ENCODE results near the gene POLR1F.
"Not testable (repeated sequence)": the region's sequence is repeated elsewhere in the genome, so short reads cannot be mapped to it uniquely, and the experiment has no call there.

POLR1F gene, protein sequence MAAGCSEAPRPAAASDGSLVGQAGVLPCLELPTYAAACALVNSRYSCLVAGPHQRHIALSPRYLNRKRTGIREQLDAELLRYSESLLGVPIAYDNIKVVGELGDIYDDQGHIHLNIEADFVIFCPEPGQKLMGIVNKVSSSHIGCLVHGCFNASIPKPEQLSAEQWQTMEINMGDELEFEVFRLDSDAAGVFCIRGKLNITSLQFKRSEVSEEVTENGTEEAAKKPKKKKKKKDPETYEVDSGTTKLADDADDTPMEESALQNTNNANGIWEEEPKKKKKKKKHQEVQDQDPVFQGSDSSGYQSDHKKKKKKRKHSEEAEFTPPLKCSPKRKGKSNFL

DNA sequence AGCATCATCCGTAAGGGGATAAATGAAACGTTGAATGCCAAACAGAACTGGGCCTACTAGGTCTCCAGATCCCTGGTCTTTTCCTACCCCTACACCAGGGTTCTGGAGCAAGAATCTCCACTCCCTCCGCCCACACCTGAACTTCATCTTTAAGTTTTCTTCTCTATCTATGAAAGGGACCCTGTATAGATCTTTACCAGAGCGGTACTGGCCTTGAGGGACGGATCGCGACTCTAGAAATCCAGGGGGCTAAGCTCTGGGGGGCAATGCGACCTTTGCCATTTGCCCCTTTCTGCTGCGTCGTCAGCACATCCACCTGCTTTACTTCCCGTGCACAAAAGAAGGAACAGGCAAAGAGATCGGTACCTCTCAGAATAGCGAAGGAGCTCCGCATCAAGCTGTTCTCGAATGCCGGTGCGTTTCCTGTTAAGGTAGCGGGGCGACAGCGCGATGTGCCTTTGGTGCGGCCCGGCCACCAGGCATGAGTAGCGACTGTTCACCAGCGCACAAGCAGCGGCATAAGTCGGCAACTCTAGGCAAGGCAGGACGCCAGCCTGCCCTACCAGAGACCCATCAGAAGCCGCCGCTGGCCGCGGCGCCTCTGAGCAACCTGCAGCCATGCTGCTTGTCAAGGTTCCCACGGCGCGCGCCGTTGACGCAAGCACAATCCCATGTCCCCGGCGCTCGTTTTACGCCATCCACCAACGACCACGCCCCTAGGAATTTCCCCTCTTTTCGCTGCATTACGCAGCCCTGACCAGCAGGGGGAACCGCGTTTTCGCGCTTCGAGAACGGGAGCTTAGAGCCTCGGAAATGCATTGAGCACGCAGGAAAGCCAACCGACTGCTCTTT is at the start of gene POLR1F:
POLR1F (minus strand) TSS at position 641 of the 852 bp plus-strand sequence; CDS start at position 620, 21 bp downstream.
- DNase-seq: peak; percentile 65 to 80

DNA sequence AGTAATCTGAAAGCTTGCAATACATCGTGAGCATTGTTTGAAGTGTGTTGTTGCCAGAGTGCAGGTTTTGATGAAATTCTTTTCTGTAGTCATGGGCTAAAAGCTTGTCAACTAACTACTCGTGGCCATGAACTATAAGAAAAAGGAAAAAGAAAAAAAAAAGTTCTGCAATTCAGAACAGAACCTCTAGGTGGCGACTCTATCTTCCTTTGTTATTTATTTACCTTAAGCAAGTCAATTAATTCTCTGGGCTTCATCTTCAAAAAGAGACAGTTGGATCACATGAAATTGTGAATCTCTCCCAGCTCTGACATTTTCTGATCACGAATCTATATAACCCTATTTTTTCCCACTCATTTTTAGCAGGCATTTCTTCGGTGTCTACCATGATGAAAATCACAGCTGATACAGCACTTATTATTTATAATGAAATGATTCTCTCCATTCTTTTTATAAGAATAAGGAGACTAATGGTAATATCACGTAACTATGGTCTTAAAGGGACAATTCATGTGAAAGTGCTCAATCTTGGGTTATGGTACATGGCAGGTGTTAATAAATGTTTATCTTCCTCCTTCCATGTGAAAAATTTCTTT is 45.8 kb upstream of the POLR1F start:
- peak; percentile 20 to 30 for DNase-seq

DNA sequence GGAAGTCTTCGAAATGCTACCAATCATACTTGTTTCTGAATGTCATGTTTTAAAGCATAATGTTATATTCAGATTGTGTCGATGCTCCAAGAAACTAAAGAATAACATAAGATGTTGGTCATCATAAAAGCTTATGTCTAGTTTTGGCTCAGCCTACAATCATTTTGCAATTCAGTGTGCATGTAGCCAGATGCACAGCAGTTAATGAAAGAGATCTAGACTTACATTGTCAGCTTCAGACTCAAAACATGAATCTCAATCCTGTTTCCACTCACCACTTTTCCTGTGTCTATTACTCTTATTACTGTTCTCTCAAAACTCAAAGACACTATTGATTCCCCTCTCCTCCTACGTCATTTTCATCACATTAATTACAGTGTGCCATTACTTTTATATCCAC is 43.2 kb upstream of the POLR1F start:
- no peak for DNase-seq

DNA sequence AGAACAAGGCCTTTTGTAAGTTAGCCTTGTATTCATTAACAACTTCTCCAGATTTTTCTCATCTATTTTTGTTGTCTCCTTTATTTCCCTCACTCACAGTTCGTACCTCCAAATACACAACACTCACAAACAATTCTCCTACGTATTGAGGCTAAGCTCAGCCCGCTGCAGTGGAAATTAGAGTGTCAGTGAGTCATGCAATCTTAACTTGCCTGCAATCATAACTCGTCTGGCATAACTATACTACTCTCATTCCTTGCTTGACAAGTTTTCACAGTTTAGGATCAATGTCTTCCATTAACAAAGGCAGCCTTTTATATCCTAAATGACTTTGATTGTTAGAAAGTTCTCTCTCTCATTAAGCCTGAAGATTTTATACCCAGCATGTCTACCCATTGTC is 40.8 kb upstream of the POLR1F start:
- no peak for DNase-seq

DNA sequence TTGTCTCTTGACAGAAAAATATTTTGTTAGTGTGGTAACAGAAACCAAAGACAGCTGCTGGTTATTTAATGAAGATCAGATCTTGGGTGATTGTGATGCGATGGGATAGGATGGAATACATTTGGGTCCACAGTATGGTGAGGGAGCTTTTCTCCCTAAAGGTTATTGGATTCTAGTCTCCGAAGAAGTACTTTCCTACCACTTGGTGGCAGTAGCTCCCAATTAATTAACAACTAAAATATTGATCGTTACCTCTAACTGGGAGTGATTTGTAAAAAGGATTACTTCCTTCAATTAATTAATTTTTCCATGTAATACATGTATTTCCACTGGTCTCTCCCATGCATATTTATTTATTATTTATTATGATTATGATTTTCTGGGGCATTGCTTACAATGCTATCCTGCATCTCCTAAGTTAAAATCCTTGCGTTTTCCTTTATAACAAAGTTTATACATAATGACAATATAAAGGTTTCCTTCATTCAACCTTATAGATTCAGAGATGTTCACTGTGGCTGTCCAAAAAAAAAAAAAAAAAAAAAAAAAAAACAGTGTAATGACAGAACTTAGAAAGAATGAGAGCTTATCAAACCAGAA is 39.0 kb upstream of the POLR1F start:
- peak; percentile 12 to 30 for DNase-seq

DNA sequence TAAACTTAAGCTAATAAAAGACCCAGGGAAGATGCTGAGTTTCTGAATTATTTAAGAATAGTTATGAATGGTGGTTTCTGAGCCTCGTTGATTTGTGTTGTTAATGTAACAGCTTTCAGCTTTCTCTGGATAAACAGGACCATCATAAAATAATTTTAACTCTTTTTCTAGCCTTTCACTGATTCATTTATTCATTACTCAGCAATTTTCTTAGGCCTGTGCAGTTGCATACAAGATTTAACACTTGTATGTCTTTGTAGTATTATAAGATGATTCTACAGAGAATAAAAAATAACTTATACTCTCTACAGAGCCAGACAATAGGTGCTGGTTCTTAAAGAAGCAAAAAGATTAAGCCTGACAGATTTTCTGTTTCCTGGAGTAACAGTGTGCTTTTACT is 35.2 kb upstream of the POLR1F start:
- no peak for DNase-seq

DNA sequence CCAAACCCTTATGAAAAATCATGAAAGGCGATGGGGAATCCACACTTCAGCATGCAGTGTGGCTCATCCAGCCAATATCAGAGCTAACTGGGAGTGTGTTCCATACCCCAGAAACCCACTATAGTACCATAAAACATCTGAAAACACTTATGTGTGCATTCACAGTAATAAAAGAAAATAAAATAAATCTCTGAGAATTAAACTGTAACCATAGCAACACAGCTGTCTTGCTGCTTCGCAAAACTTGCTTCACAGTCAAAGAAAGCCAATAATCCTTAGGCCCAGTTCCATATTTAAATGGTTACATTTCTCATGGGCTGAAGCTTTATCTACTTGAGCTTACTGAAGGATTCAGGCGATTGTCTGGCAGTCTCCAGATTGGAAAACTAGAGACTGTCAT is 19.9 kb upstream of the POLR1F start:
- no peak for DNase-seq

DNA sequence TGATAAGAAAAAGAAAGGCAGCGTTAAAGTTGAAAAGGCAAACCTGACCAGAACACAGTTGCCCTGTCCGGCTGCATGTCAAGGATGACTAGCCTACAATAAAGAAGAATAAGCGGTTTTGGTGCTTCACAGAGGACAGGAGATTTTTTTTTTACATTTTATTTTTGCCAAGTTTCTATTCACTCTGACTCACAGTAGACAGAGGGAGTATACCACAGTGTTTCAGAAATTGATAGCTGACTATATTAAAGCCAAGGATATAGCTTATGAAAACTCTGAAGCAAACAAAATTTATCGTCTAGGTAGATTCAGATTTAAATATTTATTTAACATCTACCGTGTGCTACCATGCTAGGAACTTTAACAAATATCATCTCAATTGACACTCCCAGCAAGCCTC is 16.9 kb upstream of the POLR1F start:
- no peak for DNase-seq

DNA sequence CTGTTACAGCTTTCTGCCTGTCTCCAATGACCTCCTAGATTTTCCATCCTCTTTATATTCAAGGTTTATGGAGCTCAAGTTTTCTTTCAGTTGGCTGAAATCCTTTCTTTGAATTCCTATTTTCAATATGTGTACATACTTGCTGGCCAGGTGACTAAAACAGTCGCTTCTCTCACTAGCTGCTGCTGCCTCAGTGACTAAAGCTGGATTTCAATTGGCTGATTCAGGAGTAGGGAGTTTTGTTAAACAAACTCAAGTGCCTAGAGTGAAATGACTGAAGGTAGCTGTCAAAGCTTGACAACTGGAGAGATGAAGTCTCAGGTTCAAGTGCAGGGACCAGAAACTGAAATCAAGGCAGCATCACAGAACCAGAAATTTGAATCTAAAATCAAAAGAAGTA is 6.7 kb upstream of the POLR1F start:
- no peak for DNase-seq

DNA sequence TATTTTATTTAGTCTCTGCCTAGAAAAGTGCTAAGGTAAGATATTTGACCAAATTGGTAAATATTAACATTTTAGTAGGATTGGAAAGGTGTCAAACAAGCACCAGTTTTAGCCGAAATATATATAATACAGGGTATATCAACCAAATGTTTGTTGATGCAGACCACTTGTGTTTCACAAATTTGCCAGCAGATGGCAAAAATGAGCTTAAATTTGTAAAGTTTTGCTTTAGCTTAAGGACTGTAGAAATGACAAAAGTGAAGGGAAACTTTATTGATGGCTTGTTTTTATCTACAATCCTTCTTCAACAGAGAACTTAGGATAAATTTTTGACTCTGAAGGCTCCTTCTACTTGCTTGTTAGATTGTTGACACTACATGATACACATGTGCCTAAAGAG is 4.8 kb upstream of the POLR1F start:
- DNase-seq: peak; percentile 5 to 47

DNA sequence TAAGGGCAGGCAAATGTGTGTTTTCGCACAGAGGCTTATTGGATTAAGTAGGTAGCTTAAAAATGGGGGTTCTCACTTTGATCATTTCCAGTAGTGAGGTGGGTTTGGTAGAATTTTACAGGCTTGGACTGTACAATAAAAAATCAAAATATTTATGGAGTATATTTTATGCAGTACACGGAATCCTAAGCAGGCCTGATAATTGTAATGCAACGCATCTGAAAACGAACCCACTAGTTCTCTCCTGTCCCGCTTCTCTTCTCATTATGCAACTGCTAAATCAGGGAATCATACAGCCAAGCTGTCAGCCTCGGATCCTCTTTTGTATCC is 377 bp upstream of the POLR1F start:
- DNase-seq: no peak

DNA sequence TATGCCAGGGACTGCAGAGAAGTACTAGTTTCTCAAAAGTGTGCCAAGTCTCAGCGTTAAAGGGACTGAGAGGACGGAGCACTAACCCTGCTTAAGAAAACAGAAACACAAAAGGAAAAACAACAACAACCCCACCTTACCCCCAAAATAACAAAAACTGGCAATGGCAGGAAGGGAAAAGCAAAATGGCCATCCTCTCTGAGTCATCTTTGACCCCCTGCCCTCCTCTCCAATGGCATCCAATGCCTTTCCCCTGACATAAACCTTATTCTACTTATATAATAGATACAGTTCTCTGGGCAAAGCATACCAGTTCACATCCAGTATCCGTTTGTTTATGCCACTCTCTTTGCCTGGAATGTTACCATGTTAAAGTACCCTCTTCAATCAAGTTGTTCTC is 1.6 kb downstream of the POLR1F start:
- DNase-seq: no peak

DNA sequence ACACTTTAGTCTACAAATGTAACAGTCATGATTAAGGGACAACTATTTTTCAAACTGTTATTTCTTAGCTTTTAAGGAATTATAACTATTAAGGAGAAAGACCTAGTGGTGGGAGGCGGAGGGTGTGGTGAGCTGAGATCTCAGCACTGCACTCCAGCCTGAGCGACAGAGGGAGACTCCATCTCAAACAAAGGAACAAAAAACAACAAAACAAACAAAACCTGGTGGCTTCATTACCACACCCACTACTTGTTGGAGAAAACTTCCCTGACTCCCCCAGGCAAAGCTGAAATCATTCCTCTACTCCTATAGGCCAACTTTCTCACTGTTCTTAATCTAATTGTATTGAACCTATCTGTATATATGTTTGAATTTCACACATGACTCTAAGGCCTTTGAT is 3.2 kb downstream of the POLR1F start:
- no peak for DNase-seq

DNA sequence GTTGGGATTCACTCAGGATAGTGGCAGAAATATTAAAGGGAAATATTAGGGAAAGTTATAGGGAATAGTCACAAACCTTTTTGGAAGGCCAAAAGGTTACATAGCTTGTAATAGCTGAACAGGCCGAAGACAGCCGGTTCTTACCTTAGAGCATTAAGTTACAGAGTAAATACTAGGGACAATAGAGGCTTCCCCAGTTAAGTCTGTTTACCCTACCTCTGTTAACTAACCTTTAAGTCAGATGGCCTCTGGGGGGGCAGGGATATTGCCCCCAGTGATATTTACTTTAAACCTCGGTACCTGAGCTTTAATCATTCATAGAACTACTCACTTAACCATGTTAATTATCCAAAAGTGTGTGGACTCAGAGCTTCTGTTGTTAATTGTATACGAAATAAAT is 7.4 kb downstream of the POLR1F start:
- no peak for DNase-seq

DNA sequence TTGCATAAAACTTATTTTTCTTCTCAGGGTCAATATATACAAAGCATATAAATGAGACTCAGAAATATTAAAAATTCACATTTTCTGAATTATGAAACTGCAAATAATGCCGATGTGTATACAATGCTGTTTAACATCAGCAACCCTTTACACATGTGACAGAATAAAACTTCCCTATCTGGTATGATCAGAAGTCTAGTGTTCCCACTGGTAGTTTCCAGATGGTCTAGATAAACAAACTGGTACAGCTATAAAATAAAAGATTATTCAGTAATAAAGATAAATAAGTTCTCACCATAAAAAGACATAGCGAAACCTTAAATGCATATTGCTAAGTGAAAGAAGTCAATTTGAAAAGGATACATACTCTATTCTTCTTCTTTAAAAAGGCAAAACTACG is 7.9 kb downstream of the POLR1F start:
- DNase-seq: no peak

DNA sequence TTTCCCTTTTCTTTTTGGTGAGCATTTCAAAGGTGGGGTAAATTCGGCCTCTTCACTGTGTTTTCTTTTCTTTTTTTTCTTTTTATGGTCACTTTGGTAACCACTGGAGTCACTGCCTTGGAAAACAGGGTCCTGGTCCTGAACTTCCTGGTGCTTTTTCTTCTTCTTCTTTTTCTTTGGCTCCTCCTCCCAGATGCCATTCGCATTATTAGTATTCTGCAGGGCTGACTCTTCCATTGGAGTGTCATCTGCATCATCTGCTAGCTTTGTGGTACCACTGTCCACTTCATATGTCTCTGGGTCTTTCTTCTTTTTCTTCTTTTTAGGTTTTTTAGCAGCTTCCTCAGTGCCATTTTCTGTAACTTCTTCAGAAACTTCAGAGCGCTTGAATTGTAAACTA is 10.5 kb downstream of the POLR1F start:
- no peak for DNase-seq

DNA sequence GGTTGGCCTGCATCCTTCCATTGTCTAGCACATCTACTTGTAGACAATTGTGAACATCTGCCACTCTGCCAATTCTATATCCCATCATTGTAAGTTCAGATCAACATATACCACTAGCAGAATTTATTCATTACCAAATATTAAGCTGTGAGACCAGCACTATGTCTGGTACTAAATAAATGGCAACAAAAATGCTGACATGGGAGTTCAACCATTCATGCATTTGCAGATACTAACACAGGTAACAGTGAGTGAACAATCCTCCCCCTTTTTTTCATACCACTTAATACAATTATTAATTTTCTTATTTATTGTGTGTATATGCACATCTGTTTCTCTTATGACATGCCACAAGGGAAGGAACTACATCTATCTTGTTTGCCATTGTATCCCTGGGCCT is 11.9 kb downstream of the POLR1F start:
- no peak for DNase-seq

DNA sequence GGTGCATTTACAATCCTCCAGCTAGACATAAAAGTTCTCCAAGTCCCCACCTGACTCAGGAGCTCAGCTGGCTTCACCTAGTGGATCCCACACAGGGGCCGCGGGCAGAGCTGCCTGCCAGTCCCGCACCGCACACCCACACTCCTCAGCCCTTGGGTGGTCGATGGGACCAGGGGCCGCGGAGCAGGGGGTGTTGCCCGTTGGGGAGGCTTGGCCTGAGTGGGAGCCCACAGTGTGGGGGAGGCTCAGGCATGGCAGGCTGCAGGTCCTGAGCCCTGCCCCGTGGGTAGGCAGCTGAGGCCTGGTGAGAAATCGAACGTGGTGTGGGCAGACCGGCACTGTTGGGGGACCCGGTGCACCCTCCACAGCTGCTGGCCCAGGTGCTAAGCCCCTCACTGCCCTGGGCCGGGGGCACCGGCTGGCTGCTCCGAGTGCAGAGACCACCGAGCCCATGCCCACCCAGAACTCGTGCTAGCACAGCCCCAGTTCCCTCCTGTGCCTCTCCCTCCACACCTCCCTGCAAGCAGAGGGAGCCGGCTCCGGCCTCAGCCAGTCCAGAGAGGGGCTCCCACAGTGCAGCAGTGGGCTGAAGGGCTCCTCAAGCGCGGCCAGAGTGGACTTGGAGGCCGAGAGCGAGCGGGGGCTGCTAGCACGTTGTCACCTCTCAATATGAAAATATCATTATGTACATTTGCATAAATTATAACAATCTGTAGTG is 16.6 kb downstream of the POLR1F start:
- DNase-seq: no peak

DNA sequence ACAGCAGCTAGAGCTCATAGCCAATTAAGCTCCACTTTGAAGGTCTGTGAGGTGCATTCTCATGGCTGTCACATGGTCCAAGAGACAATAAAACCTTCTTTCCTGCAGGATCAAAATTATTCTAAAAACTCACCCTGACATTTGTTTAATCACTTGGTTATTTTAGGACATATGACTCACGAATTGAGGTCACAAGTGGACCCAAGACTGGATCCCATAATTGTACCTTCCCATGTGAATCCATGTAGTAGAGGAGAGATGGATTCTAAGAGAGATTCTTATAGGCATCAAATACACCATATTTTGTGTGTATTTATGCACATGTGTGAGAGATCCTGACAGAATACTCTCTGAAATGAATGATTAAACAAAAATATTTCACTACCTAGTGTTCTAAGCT is 18.1 kb downstream of the POLR1F start:
- no peak for DNase-seq

DNA sequence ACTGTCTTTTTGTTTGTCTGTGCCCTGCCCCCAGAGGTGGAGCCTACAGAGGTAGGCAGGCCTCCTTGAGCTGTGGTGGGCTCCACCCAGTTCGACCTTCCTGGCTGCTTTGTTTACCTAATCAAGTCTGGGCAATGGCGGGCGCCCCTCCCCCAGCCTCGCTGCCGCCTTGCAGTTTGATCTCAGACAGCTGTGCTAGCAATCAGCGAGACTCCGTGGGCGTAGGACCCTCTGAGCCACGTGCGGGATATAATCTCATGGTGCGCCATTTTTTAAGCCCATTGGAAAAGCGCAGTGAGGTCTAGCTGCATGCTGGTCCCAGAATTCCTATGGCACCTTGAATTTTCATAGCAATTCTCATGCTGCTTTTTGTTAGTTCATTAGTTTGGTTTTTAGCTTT is 19.7 kb downstream of the POLR1F start:
- DNase-seq: not testable (repeated sequence)

DNA sequence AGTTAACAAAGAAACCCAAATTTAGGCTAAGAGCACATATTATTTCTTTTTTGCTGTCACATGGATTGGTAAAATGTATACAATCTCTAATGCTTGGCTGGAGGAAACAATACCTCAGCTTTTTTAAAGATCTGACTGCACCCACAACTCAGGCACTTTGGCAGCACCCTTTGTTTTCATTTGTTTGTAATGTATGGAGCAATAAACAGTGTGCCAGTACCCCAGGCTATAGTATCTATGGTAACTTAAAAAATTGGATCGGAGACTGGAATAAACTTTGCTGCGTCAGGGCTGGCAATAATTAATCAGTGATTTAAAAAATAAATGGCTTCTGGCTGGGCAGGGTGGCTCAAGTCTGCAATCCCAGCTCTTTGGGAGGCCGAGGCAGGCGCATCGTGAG is 27.2 kb downstream of the POLR1F start:
- no peak for DNase-seq

DNA sequence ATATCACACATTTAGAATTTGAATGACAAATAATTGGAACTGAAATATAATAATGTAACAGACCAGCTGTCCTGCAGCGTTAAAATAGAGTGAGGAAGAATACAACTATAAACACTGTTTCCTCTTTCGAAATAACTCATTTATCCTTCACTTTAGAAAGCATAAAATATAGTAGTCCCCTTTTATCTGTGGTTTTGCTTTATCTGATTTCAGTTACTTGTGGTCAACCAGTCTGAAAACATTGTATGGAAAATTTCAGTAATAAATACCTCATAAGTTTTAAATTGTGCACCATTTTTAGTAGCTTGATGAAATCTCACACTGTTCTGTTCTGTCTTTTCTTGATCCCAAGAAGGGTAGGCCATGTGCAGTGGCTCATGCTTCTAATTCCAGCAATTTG is 31.7 kb downstream of the POLR1F start:
- peak; percentile 6 to 24 for DNase-seq

DNA sequence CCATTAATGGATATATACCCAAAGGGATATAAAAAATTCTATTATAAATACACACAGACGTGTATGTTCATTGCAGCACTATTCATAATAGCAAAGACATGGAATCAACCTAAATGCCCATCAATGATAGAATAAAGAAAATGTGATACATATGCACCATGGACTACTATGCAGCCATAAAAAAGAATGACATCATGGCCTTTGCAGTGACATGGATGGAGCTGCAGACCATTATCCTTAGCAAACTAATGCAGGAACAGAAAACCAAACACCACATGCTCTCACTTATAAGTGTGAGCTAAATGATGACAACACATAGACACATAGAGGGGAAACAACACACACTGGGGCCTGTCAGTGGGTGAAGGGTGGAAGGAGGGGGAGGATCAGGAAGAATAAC is 33.0 kb downstream of the POLR1F start:
- no peak for DNase-seq

Measured in Kasumi-1 (cell line).